ENCODE results near the gene CMTM8. TPM values are rescaled to one million over a fixed set of nuclear protein-coding genes. Genes with fewer than 3 reads are reported as not detected.
"Not testable (repeated sequence)": the region's sequence is repeated elsewhere in the genome, so short reads cannot be mapped to it uniquely, and the experiment has no call there.

Gene CMTM8, protein sequence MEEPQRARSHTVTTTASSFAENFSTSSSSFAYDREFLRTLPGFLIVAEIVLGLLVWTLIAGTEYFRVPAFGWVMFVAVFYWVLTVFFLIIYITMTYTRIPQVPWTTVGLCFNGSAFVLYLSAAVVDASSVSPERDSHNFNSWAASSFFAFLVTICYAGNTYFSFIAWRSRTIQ
- total RNA-seq = 1.8 and 4.8 TPM in 2 replicates
- 1.6 TPM for polyA plus RNA-seq (2012)

DNA sequence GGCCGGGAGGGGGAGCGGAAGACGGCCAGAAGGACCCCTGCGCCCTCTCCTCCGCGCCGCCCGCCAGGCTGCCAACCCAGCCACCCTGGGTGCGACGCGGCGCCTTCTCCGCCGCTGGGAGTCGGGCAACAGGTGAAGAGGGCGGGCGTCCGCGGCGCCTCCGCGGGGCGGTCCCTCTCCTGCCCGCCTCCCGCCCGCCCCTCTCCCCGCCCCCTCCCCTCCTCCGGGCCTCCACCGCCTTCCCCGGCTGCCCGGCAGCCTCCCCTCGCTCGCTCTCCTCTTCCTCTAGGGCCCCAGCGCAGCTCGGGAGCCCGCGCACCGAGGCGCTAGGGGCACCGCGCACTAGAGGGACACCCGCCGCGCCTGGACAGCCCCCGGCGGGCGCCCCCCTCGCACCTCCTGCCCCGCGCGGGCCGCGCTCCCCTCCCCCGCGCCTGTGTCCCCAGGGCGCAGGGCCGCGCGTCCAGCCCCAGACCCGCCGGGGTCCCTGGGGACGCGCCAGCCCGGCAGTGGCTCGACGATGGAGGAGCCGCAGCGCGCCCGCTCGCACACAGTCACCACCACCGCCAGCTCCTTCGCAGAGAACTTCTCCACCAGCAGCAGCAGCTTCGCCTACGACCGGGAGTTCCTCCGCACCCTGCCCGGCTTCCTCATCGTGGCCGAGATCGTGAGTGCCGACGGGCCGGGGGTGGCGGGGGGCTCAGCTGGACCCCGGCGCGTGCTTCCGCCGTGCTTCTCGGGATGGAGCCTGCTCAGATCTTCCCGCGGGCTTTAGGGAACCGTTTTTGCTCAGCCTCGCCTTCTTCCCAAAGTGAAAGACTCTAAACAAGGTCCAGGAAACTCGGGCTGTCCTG is at the start of gene CMTM8:
Gene CMTM8, plus strand, starts transcription at position 228 of the 854 bp plus-strand sequence. Its CDS starts 293 bp downstream, at position 521.
- peak; percentile 60 for DNase-seq (ENCODE audit: low read depth)

DNA sequence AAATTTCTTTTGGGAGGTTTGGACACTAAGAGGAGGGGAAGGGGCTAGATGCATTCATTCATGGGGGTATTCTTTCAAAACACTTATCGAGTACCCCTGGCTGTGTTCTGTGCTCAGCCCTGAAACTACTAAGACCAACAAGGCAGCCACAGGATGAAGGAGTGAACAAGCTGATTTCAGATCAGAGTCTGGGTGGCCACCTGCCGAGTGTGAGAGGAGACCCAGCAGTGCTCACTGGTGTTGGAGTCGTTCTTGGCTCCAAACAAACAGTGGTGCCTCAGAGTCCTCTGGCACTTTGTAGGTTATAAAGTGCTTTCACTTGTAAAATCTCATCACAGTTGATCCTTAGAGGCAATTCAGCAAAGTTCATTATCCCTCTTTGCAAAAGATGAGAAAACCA is 48.8 kb upstream of the CMTM8 start:
- DNase-seq (ENCODE audit: low read depth) = no peak

DNA sequence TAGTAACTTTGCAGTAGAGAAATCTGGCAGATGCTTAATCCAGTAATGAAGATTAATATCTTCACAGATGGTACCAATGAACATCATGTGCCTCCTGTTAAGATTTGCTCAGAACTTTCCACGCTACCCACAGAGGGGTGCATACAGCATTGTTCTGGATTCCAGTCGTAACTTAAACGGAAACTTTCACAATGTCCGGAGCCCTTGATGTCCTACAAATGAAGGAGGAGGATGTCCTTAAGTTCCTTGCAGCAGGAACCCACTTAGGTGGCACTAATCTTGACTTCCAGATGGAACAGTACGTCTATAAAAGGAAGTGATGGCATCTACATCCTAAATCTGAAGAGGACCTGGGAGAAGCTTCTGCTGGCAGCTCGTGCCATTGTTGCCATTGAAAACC is 47.9 kb upstream of the CMTM8 start:
- not testable (repeated sequence) for DNase-seq (ENCODE audit: low read depth)

DNA sequence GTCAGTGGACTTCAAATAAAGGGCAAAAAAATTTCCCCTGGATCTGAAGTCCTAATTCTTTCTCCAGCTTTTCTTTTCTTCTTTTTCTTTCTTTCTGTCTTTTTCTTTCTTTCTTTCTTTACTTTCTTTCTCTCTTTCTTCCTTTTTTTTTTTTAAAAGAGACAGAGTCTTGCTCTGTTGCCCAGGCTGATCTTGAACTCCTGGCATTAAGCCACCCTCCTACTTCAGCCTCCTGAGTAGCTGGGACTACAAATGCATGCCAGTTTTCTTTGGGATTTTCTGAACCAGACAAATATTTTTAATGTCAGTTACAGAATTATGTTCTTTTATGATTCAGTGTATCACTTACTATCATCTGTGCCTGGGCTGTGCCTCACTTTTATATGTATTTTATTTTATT is 45.4 kb upstream of the CMTM8 start:
- no peak for DNase-seq (ENCODE audit: low read depth)

DNA sequence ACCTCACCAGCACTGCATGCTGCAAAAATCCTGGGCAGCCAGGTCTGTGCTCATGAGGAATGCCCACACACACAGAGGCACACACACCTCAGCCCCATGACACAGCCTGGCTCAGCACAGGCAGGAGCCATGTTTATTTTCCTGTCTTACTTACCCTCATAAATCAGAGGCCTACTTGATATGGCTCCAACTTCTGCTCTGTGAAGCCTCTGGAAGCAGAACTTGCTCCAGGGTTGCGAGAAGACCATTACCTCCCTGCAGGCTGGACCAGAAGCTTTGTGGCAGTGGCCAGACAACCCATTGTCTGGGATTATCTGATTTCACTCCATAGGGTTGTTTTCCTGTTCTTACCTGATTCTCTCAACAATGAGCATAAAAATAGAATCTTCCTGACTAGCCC is 43.8 kb upstream of the CMTM8 start:
- DNase-seq (ENCODE audit: low read depth) = no peak

DNA sequence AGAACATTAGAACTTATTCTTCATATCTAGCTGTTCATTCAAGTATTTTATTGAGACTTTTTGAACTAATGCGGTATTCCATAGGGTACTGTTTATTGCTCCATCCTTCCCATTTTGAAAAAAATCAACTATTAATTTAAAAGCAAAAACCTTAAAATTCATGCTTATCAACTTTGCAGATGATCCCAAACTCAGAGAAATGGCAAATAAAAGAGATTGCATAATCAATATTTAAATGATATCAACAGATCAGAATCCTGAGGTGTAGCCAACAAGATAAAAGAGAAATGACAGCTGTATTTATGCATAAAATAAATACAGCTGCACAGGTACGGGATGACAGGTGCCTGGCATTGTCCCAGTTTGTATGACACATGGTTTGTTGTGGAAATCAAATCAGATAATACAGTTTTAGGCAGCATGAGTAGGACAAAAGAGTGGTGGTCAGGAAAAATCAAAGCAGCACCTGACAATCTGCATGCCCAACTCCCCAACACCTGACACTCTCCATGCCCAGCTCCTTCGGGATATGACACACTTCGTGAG is 42.4 kb upstream of the CMTM8 start:
- no peak for DNase-seq (ENCODE audit: low read depth)

DNA sequence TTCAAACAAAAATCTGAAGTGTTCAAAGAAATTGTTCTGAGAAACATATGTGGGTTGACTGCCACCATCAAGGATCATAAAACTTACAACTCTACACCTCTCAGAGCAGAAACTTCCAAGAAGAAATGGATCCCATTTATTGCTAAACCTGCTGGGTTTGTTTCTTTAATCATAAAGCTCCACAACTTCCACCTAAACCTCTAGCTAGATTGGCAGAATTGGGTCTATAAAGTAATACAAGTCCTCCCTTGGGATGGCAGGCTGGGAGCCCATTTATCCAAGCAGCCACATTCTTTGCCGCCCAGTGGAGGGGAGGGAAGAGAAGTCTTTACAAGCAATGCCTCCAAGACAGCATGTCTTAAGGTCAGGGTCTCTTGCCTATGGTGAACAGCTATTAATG is 40.5 kb upstream of the CMTM8 start:
- no peak for DNase-seq (ENCODE audit: low read depth)

DNA sequence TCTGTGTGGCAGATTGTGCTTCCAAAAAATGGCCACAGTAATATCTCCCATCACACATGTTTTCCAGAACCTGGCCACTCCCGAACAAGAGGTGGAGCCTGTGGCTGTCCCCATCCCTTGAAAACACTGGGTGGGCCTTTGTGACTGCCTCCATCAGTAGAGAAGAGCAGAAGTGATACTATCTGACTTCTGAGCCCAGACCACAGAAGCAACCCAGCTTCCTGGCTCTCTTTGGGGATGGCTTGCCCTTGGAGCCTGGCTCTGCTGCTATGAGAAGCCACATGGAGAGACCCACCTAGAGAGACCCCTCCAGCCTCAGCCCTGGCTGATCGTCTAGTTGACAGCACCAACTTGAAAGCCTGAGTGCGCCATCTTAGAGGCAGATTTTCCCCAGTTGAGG is 39.8 kb upstream of the CMTM8 start:
- no peak for DNase-seq (ENCODE audit: low read depth)

DNA sequence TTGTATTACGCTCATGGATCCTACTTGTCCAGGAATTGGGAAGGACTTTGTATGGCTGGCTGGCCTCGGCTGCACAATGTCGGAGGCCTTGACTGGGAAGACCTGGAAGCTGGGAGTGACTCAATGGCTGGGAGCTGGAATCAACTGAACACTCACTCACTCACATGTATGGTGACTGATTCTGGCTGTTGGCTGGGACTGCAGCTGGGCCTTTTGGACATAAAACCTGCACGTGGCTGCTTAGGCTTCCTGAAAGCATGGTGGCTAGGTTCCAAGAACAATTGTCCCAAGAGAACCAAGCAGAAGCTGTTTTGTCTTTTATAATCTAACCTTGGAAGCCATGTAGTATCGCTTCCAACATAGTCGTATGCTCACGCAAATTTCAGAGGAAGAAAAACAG is 38.0 kb upstream of the CMTM8 start:
- peak; percentile 31 for DNase-seq (ENCODE audit: low read depth)

DNA sequence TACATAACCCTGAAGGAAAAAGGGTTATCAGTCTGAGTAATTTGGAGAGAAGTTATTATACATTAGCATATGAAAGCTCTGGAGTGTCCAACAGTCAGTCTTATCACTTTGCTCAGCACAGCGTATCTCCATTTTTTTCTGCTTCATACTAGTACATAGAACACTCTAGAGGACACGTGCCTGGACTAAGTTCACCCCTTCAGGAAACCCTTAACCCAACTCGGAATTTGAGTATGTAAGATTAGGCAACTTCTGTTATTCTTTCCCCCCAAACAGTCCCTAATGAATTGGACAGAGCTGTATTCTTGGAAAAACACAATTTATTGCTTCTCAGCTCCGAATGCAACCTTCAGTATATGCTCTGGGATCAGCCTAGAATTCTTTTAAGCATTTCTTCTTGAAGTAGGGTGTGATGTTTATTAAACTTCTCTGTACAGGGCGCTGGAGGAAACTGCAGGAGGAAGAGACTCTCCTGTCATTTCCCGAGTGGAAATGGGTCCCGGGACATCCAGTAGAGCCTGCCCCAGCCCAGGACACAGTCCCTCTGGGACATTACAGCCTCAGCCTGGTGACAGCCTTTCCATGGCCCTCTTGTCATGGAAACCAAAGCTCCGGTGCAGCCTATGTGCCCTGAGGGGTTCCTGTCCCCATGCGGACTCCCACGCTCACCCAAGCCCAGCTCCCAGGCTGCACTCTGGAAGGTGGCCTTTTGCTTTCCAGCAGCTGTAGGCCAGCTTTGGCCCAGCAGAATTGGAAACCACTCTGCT is 37.3 kb upstream of the CMTM8 start:
- DNase-seq (ENCODE audit: low read depth) = no peak

DNA sequence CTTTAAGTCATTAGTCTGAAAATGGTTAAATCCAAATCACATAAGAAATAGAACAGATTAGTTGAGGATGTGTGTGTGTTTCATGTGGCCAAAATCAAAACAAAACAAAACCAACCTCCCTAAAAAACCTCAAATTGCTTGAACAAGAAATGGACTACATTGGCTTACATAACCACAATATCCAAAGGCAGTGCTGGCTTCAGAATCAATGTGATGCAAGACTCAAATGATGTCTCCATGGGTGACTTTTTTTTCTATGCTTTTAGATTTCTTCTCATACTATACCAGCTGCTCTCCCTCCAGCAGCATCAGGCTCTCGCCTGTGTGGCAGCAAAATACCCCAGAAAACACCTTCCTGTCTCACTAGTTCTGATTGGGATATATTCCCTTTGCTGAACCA is 36.0 kb upstream of the CMTM8 start:
- no peak for DNase-seq (ENCODE audit: low read depth)

DNA sequence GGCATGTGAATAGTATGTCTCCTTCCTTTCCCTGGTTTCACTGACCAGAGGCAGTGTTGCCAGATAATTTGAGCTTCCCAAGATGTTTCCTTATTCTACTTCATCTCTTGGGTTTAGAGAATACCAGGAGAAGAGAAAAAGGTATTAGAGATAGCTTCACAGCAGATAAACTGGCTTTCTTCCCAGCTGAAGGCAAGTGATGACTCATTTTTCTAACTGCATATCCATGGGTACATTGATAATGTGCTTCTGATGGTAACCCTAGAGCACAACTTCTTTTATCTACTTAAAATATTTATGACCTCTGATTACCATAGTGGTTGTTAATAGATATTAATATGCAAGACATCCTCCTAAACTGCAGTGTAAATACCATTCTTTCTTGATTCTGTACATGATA is 34.6 kb upstream of the CMTM8 start:
- no peak for DNase-seq (ENCODE audit: low read depth)

DNA sequence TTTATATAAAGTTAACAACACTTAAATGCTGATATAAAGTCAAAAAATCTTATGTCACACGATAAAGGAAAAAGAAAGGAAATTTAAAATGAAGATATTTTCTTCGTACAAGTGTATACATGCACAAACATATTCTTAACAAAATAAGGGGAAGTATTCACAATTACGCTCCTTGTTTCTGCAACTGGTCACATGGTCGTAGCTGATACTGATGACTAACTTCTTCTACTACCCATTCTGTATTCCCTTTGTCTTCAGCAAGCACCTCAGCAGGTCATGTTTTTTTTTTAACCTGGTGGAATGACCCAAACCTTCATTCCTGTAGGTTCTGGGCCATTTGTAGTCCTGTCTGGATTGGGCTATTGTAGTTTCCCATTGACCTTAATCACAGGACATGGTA is 30.0 kb upstream of the CMTM8 start:
- DNase-seq (ENCODE audit: low read depth) = no peak

DNA sequence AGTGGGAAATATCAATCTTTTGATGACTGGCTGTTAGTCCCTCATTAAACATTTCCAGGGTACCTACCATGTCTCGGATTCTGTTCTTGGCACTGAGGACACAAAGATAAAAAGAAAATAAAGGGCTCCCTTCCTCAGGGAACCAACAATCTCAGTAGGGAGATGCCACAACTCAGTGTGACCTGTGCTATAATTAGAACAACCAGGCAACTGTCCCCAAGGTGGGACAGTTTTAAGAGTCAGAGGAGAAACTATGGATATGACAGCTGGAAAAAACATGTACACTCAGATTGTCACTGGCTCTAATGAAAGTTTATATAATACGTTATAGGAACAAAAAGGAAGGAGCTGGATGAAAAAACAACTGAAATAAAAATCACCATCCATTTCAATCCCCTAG is 23.3 kb upstream of the CMTM8 start:
- DNase-seq (ENCODE audit: low read depth) = no peak

DNA sequence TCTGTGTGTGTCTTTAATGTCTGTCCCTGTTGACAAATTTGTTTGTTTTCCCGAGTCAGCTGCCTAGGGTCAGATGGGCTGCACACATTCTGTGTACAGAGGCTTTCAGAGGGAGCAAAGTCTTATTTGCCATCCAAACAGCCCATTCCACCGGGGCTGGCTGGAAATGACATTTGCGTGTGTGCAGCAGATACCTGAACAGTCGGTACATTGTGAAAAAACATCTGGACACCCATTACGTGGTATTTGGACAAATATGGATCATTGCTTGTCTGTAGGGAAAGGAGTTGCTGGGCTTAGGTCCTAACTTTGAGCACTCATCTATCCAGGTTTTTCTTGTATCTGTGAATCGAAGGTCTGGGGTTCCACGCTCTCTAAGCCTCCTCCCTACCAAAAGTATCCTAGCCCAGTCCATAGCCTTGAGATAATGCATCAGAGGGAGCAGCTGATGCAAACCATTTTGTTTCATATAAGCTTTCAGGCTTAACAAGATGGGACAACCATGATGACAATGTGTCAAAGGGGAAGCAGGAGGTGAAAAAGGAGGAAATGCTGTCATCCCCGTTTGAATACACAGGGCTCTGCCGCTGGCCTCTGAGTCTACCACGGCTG is 22.2 kb upstream of the CMTM8 start:
- no peak for DNase-seq (ENCODE audit: low read depth)

DNA sequence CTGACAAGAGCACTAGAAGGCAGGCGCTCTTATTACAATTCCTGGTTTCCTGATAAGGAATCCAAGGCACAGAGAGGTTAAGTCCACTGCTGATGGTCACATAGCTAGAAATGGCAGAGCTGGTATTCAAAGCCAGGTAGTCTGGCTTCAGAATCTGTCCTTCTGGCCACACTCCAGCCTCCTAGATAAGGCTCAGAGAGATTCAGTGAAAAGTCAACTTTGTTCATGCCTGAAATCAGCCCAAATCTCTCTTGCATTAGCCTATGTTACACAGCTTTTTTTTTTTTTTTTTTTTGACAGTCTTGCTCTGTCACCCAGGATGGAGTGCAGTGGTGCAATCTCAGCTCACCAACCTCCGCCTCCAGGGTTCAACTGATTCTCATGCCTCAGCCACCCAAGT is 21.1 kb upstream of the CMTM8 start:
- DNase-seq (ENCODE audit: low read depth) = no peak

DNA sequence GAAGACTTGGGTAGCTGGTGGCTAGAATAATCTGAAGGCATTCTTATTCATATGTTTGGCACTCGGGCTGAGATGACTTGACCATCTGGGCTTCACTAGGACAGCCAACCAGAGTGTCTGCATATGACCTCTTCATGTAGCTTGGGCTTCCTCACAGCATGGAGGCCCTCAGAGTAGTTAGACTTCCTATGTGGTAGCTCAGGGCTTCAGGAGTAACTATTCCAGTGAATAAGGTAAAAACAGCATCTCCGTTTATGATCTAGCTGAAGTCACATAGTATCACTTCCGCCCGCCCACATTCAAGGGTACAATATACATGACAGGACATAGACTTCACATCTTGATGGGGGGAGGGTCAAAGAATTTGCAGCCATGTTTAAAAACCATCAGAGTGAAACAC is 18.9 kb upstream of the CMTM8 start:
- no peak for DNase-seq (ENCODE audit: low read depth)

DNA sequence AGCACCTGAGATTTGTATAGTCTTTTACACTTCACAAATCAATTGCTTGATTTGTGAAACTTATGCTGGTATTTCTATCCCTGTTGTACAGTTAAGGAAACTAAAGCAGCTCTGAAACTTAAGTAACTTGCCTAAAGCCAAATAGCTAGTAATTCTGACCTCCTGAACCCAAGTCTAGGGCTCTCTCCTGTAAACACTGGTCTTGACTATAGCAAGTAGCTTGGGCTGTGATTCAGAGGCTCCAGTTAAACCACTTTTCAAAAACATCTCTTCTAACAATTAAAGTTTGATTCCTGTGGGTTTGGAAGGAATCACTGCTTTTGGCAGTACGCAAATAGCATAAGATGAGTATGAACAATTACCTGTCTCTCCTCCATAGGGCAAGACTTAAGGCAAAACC is 18.5 kb upstream of the CMTM8 start:
- DNase-seq (ENCODE audit: low read depth) = no peak

DNA sequence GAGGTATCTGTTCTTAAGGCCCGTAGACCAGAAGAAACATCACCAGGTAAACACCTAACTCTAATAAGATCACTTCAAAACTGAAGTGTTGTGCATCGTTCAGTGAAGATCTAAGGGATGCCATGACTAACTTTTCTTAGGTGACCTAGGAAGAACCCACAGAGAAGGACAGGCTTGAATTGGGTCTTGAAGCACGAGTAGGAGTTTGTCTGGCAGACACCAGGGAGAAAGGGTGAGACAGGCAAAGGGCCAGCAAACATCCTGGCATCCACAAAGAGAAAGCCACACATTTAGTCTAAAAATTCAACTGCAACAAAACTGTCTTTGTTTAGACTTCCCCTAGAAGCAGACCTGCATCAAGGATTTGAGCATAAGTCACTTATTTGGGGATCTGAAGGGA is 15.5 kb upstream of the CMTM8 start:
- DNase-seq (ENCODE audit: low read depth) = no peak

DNA sequence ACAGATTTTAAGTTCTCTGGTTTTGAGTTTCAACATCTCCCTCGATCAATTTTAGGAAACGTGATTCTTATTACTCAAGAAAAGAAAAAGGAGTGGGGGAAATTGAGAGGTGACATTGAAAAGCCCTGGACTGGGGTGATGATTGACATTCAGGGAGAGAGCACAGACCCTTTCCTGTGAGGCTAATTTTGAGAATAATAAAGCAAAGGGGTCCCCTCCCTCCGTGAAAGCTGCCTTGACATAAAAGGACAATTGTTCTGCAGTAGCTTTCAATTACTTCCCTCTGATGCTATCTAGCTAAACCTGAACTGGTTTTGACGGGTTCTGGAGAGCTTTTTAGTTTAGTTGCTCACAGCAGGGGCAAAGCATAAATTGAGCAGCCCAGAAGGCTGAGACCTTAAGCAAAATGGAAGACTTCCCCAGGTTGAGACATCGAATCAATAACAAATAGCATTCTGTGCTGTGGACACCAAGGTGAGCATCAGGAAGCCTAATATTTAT is 14.4 kb upstream of the CMTM8 start:
- no peak for DNase-seq (ENCODE audit: low read depth)

DNA sequence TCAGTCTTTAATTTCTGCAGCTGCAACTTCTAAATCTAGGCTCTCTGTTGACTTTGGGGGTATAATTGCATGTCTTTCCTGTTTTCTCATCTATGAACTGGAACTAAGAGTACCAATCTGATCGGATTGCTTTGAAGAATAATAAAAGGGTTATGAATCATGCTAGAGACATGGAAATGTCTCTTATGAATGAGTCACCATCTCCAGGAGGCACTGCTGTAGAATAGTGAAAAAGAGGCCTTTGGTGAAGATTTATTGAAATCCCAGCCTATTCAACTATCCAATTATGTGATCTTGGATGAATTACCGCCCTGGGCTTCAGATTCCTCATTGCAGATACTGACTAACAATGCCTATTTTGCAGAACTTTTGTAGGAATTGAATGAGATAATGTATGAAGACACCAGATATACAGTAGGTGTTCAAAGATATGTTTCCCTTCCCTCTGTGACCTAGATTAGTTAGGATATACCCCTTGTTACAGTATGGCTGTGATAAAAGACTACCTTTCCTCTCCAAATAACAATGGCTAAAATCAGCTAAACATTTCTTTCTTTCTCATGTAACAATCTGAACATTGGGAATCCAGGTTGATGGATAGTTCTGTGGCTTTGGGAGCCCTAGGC is 11.5 kb upstream of the CMTM8 start:
- DNase-seq (ENCODE audit: low read depth) = no peak

All from myocyte (in vitro differentiated cells).